ENCODE data around the gene ADGRG3.

Gene ADGRG3

GRCh38 chr16:57668263-57668571, at the start of gene ADGRG3:
Gene ADGRG3, plus strand, starts transcription at chr16:57668306. Its CDS starts 42 bp downstream, at chr16:57668348.
- no peak for DNase-seq

GRCh38 chr16:57619133-57619605, 48.9 kb upstream of the ADGRG3 start:
- DNase-seq = no peak

- DNase-seq = peak; percentile 16
Measured at GRCh38 chr16:57619606-57620334, 48.3 kb upstream of the ADGRG3 start.

GRCh38 chr16:57620335-57621231, 47.5 kb upstream of the ADGRG3 start:
- DNase-seq = no peak

GRCh38 chr16:57621521-57622271, 46.4 kb upstream of the ADGRG3 start:
- DNase-seq = no peak

- no peak for DNase-seq
Measured at GRCh38 chr16:57622361-57623250, 45.5 kb upstream of the ADGRG3 start.

- DNase-seq = no peak
Measured at GRCh38 chr16:57623251-57624043, 44.7 kb upstream of the ADGRG3 start.

GRCh38 chr16:57624044-57624688, 43.9 kb upstream of the ADGRG3 start:
- no peak for DNase-seq

GRCh38 chr16:57624806-57625500, 43.2 kb upstream of the ADGRG3 start:
- DNase-seq = no peak

- no peak for DNase-seq
Measured at GRCh38 chr16:57626420-57627170, 41.5 kb upstream of the ADGRG3 start.

- no peak for DNase-seq
Measured at GRCh38 chr16:57627184-57627871, 40.8 kb upstream of the ADGRG3 start.

- DNase-seq = no peak
Measured at GRCh38 chr16:57628008-57628781, 39.9 kb upstream of the ADGRG3 start, which contains the start of gene ADGRG1. Gene ADGRG1, plus strand, starts transcription at chr16:57628630. Its CDS starts 21,658 bp downstream, at chr16:57650288.

GRCh38 chr16:57628783-57629293, 39.3 kb upstream of the ADGRG3 start:
- DNase-seq = no peak

GRCh38 chr16:57629516-57630406, 38.3 kb upstream of the ADGRG3 start:
- DNase-seq = no peak

- no peak for DNase-seq
Measured at GRCh38 chr16:57630407-57630797, 37.7 kb upstream of the ADGRG3 start.

Measured in NCI-H345 (cell line).